Renal pelvis (tissue), 4 donors: ENCODE data around the gene LRRC4C. TPM values are rescaled to one million over a fixed set of nuclear protein-coding genes. Genes with fewer than 3 reads are reported as not detected.
"Not testable (repeated sequence)": the region's sequence is repeated elsewhere in the genome, so short reads cannot be mapped to it uniquely, and the experiment has no call there.

Experiments
- DNase-seq: peaks from one replicate; pipeline ENCODE4 v3.0.0-alpha.2; 2013
- polyA plus RNA-seq, 3 donors: library from polyadenylated mRNA; unstranded; fragments of 120-200 nt; gene quantifications; one replicate each; pipeline ENCODE4 v1.2.1, GENCODE V29; 2013; ENCODE audit not compliant: insufficient read length in 3 of 3

The LRRC4C gene
- polyA plus RNA-seq, 3 donors, result 13.1 to 13.8 (median 13.3) TPM

DNA sequence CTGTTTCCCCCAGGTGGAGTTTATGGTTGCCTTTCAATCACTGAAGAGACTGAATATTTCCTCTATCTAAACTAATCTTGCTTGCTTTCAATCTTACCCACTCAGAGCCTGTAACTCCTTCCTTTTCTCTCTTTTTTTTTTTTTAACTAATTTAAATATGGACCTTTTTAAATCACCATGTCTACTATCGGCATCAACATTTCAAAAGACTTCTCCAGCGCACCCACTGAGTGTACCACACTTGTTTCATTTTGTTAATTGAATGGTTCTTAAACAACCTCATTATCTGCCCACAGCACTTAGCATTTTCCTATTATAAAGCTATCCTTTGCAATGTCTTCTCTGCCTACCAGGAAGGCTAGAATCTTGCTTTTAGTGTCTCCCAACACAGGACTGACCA, 1212.5 kb downstream of the LRRC4C start:
- no peak for DNase-seq

DNA sequence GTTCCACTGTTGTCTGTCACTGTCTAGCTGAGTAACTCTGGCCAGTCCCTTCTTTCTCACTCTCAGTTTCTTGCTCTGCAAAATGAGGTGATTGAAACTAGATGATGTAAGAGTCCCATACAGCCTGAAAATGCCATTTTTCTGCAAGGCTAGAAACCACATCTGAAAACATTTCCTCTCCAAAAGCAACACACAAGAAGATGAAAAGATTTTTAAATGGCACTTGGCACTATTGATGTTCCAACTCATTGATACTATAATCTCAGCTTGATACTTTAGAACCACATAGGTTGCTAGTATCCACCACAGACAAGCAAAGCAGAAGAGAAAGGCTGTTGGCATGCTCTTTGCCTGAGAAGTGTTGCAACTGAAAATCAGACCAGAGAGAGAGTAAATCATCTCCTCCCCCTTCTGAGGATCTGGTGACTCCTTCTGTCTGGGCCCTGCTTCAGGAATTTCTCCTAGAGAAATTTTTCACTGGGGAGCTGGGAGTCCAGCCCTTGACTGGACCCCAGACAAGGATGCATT, 1217.9 kb downstream of the LRRC4C start:
- peak; percentile 8 for DNase-seq

DNA sequence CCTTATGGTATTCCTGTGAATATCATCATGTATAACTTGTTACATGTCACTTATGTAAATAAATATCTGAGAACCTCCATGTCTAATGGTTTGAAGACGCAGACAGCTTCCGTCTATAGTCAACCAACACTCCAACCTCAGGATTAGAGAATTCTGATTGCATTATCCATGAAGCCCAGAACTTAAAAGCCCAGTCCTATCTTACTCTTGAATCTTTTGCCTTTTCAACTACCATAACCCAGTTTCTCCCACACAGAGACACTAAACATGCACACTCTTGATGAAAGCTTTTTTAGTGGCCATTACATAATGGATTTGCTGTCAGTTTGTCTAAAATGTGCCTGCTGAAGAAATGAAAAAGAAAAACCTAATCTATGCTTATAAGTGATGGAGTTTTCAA, 1219.2 kb downstream of the LRRC4C start:
- DNase-seq, result no peak

DNA sequence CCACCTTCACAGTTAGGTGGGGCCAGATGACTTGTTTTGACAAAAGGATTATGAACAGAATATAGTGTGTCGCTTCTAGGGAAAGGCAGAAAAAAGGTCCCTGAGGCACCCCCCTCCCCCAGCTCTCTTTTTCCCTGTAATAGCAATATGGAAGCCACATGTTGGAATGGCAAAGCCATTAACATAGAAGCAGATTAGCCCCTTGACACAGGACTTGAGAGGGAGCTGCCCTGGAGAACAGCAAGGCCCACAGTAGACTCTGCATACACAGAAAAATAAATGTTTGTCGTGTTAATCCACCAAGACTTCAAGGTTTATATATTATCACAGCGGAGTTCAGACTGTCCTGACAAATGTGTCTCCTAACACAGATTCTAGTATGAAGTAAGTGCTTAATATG, 1222.9 kb downstream of the LRRC4C start:
- no peak for DNase-seq

DNA sequence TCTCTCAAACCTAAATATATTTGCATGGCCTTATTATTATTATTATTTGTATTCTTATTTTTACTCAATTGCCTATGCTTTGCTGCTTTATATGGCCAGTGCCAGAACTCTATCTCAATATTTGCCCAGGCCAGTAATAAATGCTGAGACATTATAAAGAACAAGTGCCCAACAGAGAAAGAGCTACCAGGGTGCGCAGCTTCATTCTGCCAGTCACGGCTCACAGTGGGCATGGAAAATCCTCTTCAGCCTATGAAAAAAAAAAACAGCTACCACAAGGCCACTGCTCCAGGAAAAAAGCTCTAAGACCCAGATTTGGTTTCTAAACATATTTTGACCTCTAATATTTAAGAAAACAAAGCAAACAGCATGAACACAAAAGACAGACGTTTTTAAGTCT, 1223.6 kb downstream of the LRRC4C start:
- DNase-seq, result no peak

DNA sequence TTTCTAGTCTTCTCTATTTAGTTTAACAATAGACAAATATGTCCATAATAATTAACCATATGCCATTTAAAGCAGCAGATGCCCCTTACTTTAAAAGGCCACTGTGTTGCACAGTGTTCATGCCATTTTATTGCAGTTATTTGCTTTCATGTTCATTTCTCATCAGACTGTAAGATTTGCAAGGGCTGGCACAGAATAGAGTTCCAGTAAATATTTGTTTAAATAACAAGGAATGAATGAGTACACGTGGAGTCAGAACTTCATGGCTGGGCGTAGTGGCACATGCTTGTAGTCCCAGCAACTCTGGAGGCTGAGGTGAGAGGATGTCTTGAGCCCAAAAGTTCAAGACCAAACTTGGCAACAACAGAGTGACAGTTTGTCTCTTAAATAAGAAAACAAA, 1228.6 kb downstream of the LRRC4C start:
- DNase-seq, result no peak

DNA sequence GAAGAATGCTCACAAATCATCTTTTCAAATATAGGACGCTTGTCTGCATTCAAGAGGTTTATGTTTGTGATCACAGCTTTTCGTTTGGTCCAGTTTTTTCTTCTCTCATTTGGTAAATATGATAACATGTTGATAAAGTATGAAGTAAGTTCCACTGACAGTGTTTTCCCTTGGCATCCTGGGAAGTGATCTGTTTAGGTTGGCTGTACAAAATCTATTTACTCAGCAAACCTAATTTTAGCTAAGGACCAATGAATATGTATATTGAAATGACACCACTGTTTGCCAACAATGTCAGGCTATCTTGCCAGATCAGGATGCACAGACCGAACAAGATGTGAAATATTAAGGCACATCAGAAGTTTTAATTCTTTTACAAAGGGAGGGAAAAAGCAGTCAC, 1230.8 kb downstream of the LRRC4C start:
- DNase-seq, result no peak

DNA sequence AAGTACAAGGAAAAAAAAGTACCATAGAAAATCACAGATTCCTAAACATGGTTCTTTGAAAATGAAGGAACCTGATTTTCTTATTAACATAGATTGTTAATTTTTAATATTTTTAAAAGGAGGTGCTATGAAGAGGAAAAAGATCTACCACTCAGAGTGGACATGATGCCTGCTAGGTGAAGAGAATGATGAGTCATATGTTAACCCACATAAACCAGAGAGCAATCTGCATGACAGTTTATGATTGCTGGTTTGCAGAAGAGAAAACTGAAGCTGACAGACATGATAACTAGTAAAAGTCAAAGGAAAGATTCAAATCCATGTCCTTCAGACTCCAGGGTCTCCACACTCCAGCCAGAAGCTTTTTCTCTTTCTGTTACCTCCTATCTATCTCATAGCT, 1231.7 kb downstream of the LRRC4C start:
- DNase-seq, result no peak

DNA sequence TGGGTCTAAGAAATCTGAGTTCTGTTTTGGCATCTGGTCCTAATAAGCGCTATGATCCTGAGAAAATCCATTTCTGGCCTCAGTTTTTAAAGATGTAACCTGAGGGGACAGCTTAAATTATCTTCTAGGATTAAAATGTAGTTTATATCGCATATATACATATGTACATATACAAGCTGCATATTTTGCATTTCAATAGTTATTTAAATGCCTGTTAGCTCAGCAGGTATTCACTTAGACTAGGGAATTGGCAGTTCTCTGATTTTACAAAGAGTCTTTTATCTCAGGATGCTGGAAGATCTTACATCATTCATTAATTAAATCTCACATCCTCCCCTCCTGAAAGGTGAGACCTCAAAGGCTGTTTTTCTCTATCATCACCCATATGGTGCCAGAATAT, 1232.8 kb downstream of the LRRC4C start:
- no peak for DNase-seq

DNA sequence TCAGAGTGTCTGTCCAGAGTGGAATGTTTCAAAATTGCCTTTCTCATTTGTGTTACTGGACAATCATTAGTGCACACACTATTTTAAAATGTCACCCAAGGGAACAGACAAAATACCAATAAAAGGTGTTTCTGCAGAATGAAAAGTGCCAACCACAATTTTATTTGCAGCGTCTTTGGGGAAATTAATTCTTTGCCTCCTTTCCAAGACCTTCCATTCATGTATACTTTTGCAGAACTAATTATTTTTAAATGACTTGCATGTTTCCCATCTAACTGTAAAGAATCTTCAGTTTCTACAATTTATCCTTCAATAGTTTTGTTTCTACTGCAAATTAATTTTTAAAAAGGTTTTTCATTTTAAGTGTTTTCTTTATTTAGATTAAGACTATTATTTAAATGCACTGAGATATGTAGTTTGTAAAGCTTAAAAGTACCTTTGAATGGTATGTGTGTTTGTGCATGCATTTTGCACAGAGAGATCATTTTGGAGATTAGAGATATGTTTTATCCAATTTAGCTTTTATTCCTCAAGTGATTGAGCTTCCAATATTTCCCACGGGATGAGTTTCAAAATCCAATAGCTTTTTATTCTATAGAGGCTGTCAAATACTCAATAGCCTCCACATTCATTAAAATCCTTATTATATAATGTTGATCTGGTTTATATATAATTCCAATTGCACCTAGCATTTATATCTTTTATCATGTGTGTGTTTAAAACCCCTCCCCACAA, 1235.7 kb downstream of the LRRC4C start:
- DNase-seq, result no peak

DNA sequence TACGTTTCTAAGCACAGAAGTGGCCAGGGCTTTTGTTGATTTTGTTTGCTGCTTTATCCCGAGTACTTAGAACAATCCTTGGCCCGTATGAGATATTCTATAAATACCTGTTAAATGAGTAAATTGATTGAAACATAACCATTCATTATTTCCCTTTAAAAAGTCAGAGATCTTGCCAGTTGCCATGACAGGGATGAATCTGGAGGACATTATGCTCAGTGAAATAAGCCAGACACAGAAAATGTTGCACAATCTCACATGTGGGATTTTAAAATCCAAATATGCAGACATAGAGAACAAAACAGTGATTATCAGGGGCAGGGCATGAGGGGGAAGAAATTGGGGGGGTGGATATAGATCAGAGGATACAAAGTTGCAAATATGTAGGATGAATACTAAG, 1240.1 kb downstream of the LRRC4C start:
- DNase-seq, result no peak

DNA sequence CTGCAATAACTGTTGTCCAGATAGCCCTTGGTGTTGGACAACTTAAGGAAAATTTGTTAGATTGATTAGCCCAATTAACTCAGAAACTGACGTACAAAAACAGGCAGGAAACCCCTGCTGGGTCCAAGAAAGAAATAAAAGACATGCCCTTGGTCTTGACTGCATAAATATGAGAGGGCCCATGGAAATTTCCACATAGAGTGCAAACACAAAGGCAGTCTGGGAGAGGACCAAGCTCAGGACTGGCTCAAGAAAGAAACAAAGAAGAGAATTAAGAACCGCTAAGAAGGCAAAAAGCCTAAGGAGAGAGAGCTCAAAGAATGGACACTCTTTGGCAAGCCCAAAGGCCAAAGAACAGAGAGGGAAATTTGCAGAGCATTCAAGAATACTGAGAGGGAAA, 1243.9 kb downstream of the LRRC4C start:
- DNase-seq, result no peak

DNA sequence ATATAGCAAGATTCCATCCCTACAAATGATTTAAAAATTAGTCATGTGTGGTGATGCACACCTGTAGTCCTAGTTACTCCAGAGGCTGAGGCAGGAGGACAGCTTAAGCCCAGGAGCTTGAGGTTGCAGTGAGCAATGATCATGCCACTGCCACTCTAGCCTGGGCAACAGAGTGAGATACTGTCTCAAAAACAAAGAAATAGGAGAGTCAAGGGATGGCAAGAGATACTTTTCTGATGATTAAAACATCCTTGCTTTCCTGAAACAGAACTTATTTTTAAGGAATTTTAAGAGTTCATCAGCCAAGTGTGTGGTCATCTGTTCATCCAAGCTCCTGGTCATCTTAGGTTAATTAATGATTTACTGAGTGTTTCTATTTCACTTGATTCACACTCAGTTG, 1252.0 kb downstream of the LRRC4C start:
- no peak for DNase-seq

DNA sequence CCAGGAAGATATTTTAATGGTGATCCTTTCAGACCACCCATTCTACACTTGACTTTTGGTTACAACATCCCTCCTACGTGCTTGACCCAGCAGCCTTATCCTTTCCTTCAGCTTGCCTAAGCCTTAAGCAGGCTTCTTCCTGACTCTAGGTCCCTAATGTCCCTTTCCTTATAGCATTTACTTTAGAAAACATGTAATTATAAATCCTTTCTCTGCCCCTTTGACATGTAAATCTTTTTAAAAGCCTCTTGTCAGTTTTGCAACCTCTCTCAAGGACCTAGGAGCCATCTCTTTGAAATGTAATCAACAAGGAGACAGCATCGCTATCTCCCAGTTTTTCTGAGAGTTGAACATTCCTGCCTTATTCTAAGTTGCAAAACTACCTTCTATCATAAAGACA, 1255.2 kb downstream of the LRRC4C start:
- DNase-seq, result no peak

DNA sequence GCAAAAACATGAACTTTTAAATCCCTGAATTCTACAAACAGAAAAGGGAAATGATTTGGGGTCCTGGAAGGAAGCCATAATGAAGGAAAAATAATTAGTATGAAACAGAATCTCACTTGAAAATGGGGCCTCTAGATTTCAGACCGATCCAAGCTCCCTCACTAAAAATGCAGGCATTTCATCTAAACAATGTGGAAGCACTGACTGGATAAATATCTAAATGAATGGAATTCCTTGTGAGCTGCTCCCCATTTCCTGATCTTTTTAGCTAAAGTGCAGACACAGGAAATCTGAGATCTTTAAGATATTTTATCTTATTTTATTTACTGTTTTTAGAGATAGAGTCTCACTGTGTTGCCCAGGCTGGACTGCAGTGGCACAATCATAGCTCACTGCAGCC, 1255.8 kb downstream of the LRRC4C start:
- DNase-seq, result no peak

DNA sequence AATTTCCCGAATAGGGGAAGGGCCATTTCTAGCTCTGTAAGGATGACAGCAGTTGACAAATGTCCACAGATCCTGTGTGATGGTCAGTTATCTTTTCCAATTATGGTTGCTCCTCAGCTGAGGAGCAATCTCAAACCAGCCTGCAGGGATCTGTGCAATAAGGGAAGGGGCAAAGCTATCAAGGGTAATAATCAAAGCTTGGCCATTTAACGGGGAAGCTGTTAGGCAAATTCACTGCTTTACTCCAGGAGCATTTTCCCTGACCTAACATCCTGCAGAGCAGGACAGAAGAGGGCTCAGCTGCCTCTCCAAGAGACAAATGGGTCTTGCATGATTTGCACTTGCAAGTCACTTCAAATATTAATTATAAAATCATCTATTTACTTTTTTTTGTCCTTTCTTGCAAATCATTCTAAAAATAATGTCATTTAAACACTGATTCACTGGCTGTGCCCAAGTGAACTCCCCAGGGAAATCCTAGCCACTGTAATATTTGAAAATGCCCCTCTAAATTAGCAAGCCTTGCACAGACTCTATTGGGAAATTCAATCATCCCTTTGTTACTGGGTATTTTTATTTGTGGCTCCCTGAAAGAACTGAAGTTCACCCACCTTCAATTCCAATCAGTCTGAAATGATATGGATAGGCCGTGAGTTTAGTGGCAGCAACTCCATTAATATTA, 1256.7 kb downstream of the LRRC4C start:
- DNase-seq, result no peak

DNA sequence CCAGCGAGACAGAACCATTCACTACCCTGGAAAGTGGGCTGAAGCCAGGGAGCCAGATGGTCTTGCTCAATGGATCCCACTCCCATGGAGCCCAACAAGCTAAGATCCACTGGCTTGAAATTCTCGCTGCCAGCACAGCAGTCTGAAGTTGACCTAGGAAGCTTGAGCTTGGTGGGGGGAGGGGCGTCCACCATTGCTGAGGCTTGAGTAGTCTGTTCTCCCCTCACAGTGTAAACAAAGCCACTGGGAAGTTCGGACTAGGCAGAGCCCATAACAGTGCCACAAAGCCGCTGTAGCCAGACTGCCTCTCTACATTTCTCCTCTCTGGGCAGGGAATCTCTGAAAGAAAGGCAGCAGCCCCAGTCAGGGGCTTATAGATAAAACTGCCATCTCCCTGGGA, 1266.9 kb downstream of the LRRC4C start:
- not testable (repeated sequence) for DNase-seq

DNA sequence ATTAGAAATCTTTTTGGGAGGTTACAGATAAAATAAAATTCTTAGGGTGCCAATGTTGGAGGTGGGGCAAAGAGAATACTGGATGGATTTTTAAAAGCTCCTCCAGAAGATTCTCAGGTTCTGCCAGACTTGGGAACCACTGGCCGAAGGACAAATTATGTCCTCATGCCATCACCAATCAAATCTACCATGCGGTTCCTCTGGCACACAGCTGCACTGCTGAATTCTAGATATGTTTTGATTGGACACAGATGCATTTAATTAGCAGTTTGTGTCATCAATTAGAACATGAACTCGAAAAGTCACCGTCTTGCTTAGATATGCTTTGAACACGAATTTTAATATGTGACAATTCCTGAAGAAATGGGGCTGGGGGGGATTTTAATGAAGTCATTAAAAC, 1269.2 kb downstream of the LRRC4C start:
- no peak for DNase-seq

DNA sequence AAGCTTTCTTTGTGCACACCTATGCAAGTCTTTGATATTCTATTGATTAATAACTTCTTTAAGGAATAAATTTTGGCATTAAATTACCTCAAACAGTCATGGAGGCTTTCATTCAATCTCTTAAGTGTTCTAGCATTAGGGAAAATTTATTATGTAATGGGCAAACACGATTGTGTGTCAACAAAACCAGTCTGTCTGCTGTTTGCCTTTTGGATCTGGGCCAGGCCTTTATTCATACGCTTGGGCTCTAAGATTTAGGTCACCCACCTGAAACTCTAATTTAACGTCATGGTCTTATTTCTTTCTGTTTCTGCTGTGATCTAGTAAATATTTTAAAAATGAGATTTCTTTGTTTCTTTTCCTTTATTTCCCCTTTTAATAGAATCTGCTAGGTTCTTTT, 1270.6 kb downstream of the LRRC4C start:
- DNase-seq, result no peak

DNA sequence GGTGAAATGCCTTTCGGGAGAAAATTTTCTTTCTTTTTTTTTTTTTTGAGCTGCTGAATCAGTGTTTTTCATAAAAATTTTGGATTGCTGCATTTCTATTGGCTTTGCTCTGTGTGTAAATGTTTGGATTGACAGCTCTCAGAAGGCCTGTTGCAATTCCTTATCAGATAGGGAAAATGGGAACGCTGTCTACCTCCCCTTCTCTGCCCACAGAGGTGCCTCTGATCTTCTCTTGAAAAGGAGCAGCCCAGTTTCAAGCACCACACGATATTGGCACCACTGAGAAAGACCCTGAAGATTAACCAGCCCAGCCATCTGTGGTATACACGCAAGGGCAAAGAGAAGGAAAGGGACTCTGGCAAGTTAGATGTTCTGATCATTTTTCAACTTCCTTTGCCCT, 1272.2 kb downstream of the LRRC4C start:
- no peak for DNase-seq

DNA sequence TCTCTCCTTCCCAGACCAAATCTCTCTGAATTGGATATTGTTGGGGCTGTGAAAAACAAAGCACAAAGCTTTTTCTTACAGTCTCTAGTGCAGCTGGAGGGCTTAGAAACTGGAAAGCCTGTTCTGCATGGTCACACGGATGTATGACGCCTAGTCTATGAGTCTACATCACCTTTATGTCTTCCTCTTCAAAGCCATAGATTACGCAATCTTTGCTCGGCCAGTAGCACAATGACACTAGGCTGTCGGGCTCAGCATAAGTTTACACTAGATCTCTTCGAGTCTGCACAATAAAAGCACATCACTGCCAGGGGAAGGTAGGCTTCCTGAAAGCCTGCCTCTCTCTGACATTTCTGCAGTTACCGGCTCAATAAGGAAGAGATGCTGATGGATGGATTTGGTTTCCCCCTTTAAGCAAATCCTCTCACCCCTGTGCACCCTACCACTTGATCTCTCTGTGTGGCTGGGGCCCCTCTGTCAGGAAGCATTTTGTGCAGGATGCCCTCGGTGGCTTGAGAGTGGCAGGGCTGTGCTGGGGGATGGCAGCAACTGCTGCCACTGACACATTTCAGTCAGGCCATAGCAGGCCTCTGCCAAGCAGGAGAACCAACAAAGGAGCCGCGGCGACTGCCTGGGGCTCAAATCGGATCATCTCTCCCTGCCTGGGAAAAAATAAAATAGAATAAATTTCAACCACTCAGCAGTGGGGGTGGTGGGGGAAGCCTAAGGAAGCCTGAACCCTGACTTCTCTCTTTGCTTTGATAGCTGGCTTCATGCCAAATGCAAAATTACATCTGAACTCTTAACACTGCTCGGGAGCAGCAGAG, 1272.8 kb downstream of the LRRC4C start:
- DNase-seq, result no peak

DNA sequence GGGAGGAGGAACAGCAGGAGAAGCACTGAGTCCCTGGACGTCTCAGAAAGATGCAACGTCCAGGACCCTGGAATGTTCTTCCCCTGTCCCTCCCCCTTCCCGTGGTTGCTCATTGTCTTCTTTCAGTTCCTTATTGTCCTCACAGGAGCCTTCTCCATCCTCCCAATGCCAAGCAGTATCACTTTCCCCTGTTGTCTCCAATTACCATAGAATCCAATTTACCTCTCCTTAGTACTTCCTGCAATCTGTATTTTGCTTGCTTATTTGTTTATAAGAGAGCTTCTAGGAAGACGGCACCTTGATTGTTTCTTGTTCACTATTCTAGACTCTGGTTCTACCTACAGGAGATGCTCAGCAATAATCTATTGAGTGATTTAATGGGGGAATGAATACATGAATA, 1273.7 kb downstream of the LRRC4C start:
- no peak for DNase-seq
